Subcutaneous abdominal adipose tissue (tissue), 5 donors: ENCODE results near the gene ZNF23.

Experiments
- H3K27ac ChIP-seq: one replicate; pipeline ENCODE4 v1.7.0; 2013; ENCODE audit warnings: low read depth, mild to moderate bottlenecking, inconsistent platforms, low read length, moderate library complexity
- H3K27me3 ChIP-seq, 5 donors: one replicate each; pipeline ENCODE4 v1.7.0; 2013; ENCODE audit warnings: low read length in 5 of 5, inconsistent platforms in 1 of 5; ENCODE audit not compliant: control insufficient read depth in 5 of 5, insufficient read depth in 4 of 5
- H3K36me3 ChIP-seq, 5 donors: one replicate each; pipeline ENCODE4 v1.7.0; 2013; ENCODE audit warnings: low read length in 5 of 5; ENCODE audit not compliant: control insufficient read depth in 5 of 5, insufficient read depth in 5 of 5
- H3K4me1 ChIP-seq, 5 donors: one replicate each; pipeline ENCODE4 v1.7.0; 2013; ENCODE audit warnings: low read length in 5 of 5, mild to moderate bottlenecking in 3 of 5, moderate library complexity in 1 of 5; ENCODE audit not compliant: control insufficient read depth in 5 of 5, insufficient read depth in 5 of 5
- H3K4me3 ChIP-seq, 5 donors: one replicate each; pipeline ENCODE4 v1.7.0; 2013; ENCODE audit warnings: low read length in 5 of 5, low read depth in 1 of 5
- H3K9ac ChIP-seq, 5 donors: one replicate each; pipeline ENCODE4 v1.7.0; 2013; ENCODE audit warnings: low read length in 5 of 5, mild to moderate bottlenecking in 4 of 5, moderate library complexity in 3 of 5
- H3K9me3 ChIP-seq, 5 donors: one replicate each; pipeline ENCODE4 v1.7.0; 2013; ENCODE audit warnings: low read length in 5 of 5; ENCODE audit not compliant: control insufficient read depth in 5 of 5
- donor health status: healthy.
- donor health status: healthy.
- donor health status: healthy.
- donor health status: healthy.
- donor health status: healthy.

ZNF23 gene

GRCh38 chr16:71423016-71423415, 39.0 kb downstream of the ZNF23 start:
- Histone ChIP-seq H3K36me3 (no peaks in the 10 kb centered on the region), H3K4me1 (peaks cover 0 to 4% (median 0%) of the 10 kb centered on the region in 5 donors), H3K4me3 (no peak overlapping the region), H3K27me3 (peaks cover 15 to 25% (median 22%) of the 10 kb centered on the region in 5 donors), H3K9me3 (no peaks in the 10 kb centered on the region), H3K9ac (no peak overlapping the region), H3K27ac (no peak overlapping the region)

DNA sequence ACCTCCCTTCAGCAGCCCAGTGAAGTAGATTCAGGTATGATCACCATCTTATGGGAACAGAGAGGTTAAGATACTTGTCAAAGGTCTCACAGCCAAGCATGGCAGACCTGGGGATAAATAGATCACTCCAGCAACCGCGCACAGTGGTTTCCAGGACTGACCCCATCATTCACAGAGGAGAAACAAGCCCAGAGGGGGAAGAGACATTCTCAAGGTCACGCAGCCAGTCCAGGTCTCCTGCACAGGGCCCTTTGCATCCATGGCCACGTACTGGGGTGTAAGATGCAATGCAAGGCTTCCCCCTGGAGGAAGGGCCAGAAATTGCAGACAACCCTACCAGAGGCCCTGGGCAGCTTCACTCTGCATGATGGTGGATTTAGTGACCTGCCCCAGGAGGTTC, 40.1 kb downstream of the ZNF23 start:
- H3K4me3 ChIP-seq, result no peak overlapping the region
- no peaks in the 10 kb centered on the region for H3K9me3 ChIP-seq
- peaks cover 0 to 4% (median 0%) of the 10 kb centered on the region in 5 donors for H3K4me1 ChIP-seq
- no peak overlapping the region for H3K27ac ChIP-seq
- H3K27me3 ChIP-seq, result peaks cover 15 to 23% (median 22%) of the 10 kb centered on the region in 5 donors
- H3K9ac ChIP-seq, result no peak overlapping the region
- H3K36me3 ChIP-seq, result no peaks in the 10 kb centered on the region

GRCh38 chr16:71414038-71414437, 48.0 kb downstream of the ZNF23 start:
- Histone ChIP-seq H3K27ac (no peak overlapping the region), H3K36me3 (no peaks in the 10 kb centered on the region), H3K9me3 (no peaks in the 10 kb centered on the region), H3K4me1 (peaks cover 0 to 6% (median 5%) of the 10 kb centered on the region in 5 donors), H3K9ac (no peak overlapping the region), H3K27me3 (peaks cover 7 to 23% (median 14%) of the 10 kb centered on the region in 5 donors), H3K4me3 (no peak overlapping the region)

DNA sequence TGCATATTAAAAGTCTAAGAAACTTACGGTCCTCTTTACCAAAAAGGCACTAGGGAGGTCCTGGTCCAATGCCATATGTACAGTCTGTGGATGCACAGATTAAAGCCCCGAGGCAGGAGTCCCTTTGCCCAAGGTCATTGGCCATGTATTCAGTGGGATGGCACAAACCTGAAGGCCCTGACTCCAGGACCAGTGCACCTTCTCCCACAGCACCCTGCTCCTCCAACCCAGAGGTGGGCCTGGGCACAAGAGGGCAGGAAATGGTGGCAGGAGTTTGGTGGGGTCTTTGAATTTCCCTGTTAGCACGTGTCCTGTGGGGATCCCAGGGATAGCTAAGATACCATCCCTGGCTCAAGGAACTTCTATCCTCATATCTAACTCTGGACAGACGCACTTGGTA, 48.7 kb downstream of the ZNF23 start:
- H3K4me1 ChIP-seq, result peaks cover 0 to 6% (median 5%) of the 10 kb centered on the region in 5 donors
- H3K27ac ChIP-seq, result no peak overlapping the region
- H3K9ac ChIP-seq, result no peak overlapping the region
- no peaks in the 10 kb centered on the region for H3K9me3 ChIP-seq
- no peak overlapping the region for H3K4me3 ChIP-seq
- H3K36me3 ChIP-seq, result no peaks in the 10 kb centered on the region
- peaks cover 7 to 23% (median 16%) of the 10 kb centered on the region in 5 donors for H3K27me3 ChIP-seq

GRCh38 chr16:71412270-71413160, 49.5 kb downstream of the ZNF23 start:
- Histone ChIP-seq H3K27ac (no peak overlapping the region), H3K9me3 (no peaks in the 10 kb centered on the region), H3K27me3 (peaks cover 7 to 23% (median 16%) of the 10 kb centered on the region in 5 donors), H3K36me3 (no peaks in the 10 kb centered on the region), H3K4me1 (peaks cover 0 to 6% (median 5%) of the 10 kb centered on the region in 5 donors), H3K9ac (no peak overlapping the region), H3K4me3 (no peak overlapping the region)

DNA sequence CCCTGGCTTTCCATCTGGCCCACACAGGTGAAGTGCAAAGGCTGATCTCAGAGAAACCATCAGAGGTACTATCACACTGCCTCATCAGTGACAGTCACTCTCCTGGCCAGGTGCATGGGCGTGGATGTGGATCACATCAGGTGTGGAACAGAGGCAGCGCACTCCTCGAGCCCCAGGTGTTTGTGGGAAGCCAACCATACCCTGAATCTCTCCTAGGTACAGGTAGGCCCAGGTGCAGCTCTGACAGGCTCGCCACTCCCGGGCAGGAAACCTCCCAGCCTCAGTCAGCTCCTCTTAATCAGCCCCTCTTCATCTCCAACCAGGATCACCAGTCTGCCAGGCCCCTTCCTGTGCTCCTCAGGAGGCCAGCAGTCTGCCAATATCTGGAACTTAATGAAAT, 51.9 kb downstream of the ZNF23 start:
- H3K9me3 ChIP-seq, result no peaks in the 10 kb centered on the region
- no peaks in the 10 kb centered on the region for H3K36me3 ChIP-seq
- H3K4me3 ChIP-seq, result no peak overlapping the region
- no peak overlapping the region for H3K27ac ChIP-seq
- H3K27me3 ChIP-seq, result peaks cover 7 to 25% (median 13%) of the 10 kb centered on the region in 5 donors
- no peak overlapping the region for H3K9ac ChIP-seq
- H3K4me1 ChIP-seq, result peaks cover 0 to 6% (median 5%) of the 10 kb centered on the region in 5 donors

DNA sequence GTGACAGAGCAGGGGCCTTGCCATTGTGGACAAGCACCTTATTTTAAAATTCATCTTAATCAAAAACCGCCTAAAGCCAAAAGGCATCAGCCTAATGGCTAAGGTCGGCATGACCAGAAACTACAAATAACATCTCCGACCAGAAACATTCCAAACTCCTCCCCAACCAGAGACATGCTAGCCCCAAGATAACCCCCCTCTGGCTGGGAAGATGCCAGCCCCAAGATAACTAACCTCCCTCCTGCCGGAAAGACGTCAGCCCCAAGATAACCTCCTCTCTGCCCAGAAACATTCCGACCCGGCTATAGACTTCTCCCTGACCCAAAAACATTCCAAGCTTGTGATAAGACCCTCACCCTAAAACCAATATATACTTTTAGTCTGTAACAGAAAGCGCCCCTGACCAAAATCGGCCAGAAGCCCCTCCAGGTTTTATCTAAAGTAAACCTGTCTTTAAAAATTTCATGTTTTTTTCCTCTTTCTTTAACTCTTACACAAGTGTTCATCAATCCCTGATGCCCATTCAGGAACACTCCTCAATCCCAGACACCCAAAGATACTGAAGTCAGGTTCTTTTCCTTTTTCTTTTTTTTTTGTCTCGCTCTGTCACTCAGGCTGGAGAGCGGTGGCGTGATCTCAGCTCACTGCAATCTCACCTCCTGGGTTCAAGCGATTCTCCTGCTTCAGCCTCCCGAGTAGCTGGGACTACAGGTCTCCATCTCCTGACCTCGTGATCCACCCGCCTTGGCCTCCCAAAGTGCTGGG, 52.9 kb downstream of the ZNF23 start:
- Histone ChIP-seq H3K27me3 (peaks cover 7 to 25% (median 16%) of the 10 kb centered on the region in 5 donors), H3K27ac (no peak overlapping the region), H3K36me3 (no peaks in the 10 kb centered on the region), H3K4me3 (no peak overlapping the region), H3K9ac (no peak overlapping the region), H3K4me1 (peaks cover 0 to 6% (median 5%) of the 10 kb centered on the region in 5 donors), H3K9me3 (peaks cover 0 to 3% (median 0%) of the 10 kb centered on the region in 5 donors)

DNA sequence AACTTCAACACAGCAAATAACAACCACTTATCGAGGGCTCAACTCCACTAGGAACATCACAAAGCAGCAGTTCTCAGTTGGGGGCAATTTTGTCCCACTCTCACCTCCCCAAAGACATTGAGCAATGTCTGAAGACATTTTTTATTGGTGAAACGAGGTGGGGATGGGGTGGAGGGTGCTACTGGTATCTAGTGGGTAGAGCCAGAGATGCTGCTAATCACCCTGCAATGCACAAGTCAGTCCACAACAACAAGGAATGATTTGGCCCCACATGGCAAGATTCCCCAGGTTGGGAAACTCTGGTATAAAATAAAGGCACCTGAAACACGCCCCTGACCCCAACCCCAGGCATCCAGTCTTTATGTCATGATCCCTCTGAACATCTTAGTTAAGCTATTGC, 53.5 kb downstream of the ZNF23 start:
- no peak overlapping the region for H3K27ac ChIP-seq
- H3K4me1 ChIP-seq, result peaks cover 0 to 6% (median 5%) of the 10 kb centered on the region in 5 donors
- no peak overlapping the region for H3K4me3 ChIP-seq
- peaks cover 7 to 25% (median 12%) of the 10 kb centered on the region in 5 donors for H3K27me3 ChIP-seq
- no peaks in the 10 kb centered on the region for H3K36me3 ChIP-seq
- no peak overlapping the region for H3K9ac ChIP-seq
- peaks cover 0 to 3% (median 0%) of the 10 kb centered on the region in 5 donors for H3K9me3 ChIP-seq

DNA sequence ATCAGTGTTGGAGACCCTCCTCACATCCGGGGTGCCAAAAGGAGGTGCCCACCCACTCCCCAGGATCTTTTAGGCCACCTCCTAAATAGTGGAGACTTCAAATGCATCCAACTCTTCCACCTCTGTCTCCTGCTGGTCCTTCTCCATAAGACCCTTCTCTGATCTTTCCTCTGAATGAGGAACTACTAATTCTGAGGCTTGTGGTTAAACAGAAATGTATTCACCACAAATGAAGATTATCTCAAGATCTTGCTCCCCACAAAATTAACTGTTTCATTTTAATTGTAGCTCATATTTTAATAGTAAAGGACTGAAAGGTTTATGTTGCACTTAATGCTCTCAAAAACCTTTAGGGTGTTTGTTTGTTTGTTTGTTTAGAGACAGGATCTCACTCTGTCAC, 54.3 kb downstream of the ZNF23 start:
- peaks cover 0 to 3% (median 0%) of the 10 kb centered on the region in 5 donors for H3K9me3 ChIP-seq
- H3K4me1 ChIP-seq, result peaks cover 0 to 6% (median 3%) of the 10 kb centered on the region in 5 donors
- H3K27me3 ChIP-seq, result peaks cover 7 to 22% (median 12%) of the 10 kb centered on the region in 5 donors
- no peak overlapping the region for H3K9ac ChIP-seq
- no peak overlapping the region for H3K4me3 ChIP-seq
- no peak overlapping the region for H3K27ac ChIP-seq
- H3K36me3 ChIP-seq, result no peaks in the 10 kb centered on the region

- Histone ChIP-seq H3K4me1 (no peaks in the 10 kb centered on the region), H3K9ac (no peak overlapping the region), H3K27me3 (peaks cover 9 to 21% (median 13%) of the 10 kb centered on the region in 5 donors), H3K36me3 (no peaks in the 10 kb centered on the region), H3K9me3 (peaks cover 0 to 3% (median 0%) of the 10 kb centered on the region in 5 donors), H3K4me3 (no peak overlapping the region), H3K27ac (no peak overlapping the region)
These were observed 55.3 kb downstream of the ZNF23 start for GRCh38 chr16:71406724-71407123.
